Measurements from ENCODE around the gene CARS1.
A peak's percentile ranks its signal among the peaks of the same experiment; 100 is the strongest.

Gene CARS1

GRCh38 chr11:2990617-2991451 is 66.4 kb downstream of the CARS1 start:
- peak; percentile 11 for DNase-seq

- DNase-seq: no peak
Observed at GRCh38 chr11:2989551-2989950, 67.7 kb downstream of the CARS1 start.

GRCh38 chr11:2989006-2989405 is 68.2 kb downstream of the CARS1 start:
- DNase-seq: peak; percentile 4

DNA sequence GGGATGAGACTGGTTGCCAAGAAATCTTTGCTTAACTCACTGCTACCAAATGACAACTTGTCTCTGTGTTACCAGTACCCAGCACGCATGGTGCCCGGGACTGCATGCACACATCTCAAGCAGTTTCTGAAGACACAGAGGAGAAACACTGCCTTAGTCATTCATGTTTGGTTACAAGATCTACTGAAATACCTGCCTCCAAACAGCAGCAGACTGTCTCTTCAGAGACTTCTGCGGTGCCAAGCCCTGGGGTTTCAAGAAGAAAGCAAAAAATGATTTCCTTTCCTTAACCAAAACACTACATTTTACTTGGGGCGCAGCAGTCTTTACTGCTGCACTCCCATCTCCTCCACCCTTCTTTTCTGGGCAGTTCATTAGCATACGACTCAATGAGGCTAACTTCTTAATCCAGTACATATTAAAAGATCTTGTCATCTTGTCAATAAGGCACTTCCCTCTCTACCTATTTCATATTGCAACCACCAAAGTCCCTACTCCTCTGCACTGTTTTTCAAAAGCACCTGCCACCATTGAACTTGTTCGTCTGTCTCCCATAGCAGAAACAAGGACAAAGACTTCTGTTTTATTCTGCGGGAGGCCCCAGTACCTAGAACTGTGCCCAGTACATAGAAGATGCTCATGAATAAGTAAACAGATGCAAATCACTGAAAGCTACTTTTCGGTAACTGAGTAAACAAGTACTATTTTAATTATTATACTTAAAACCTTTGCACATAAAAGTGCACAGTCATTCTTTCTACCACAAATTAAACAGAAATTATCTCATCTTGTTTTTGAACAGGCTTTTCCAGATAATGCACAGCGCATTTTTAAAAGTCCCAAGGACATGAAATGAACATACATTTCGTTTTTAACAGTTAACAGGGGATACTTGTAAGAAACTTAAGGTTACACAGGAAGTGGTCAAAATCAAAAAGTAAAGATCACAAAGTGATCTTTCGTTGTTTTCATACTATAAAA is 69.1 kb downstream of the CARS1 start:
- peak; percentile 12 for DNase-seq

GRCh38 chr11:2983908-2984307 is 73.3 kb downstream of the CARS1 start:
- DNase-seq: peak; percentile 0

GRCh38 chr11:2982214-2982613 is 75.0 kb downstream of the CARS1 start:
- peak; percentile 1 for DNase-seq

GRCh38 chr11:2981130-2981529 is 76.1 kb downstream of the CARS1 start:
- DNase-seq: no peak

DNA sequence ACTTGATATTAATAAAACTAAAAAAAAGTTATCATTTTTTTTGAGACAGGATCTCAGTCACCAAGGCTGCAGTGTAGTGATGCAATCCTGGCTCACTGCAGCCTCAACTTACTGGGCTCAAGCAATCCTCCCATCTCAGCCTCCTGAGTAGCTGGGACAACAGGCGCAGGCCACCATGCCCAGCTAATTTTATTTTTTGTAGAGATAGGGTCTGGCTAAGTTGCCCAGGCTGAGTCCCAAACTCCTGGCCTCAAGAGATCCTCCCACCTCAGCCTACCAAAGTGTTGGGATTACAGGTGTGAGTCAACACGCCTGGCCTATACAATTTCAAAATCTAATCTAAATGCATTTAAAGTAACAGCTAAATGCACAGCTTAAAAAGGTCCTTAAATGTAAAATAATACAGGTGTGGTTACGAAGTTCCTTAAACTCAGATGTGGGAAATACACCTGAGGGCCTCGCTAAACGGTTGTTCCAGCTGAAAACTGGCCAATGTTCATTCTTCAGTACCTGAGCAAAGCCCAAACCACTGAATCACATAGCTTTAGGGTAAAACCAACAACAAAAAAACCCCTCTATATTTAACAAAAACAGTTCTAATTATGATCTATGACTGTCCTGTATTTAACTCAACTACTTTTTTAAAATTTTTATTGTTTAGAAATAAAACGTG is 76.9 kb downstream of the CARS1 start:
- peak; percentile 5 for DNase-seq

DNA sequence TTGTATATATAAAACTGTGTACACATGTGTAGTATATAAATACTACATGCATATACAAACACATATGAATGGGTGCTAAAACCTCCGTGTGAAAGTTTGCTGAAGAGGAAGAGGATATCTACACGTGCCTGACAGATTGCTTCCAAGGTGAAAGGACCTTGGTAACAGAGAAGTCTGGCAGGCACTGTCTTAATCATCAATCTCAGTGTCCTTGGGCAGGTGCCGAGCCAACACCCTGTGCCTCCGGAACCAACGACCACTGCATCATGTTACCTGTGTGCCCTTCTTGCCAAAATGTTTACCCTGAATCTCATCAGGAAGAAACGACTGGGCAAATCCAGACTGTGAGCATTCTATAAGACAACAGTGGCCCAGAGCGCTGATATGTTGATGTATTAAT is 80.1 kb downstream of the CARS1 start:
- peak; percentile 3 for DNase-seq

DNA sequence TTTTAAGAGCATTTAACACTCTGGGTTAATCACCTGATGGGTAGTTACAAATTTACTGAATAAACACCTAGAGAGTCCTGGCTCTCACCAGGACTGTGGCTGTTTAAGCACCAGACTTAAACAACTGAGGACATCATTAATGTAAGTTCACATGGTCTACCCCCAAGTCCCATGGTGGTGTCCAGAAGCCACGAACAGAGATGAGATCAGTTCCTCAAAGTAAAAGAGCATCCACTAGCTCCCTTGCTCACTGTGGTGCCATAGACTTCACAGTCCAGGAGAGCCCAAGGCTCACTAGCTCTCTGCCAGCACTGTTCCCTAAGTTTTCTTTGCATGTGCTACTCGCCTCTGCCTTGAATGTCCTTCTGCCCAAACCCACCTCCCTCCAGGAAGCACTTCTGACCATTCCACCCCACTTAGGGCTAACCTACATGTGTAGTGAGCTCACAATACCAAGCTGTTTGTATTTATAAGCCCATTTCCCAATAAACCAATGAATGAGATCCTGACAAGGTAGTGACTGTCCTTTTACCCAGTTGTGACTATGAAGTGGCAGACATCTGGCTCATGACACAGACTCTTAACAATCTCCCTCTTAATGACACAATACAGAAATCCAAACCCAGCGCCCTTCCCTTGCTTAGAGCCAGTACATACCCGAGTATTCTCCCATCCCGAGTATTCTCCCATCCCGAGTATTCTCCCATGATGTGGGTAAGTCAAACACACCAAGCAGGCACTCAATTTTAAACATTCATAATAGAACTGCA is 80.7 kb downstream of the CARS1 start:
- peak; percentile 0 for DNase-seq

GRCh38 chr11:2975594-2975993 is 81.6 kb downstream of the CARS1 start:
- no peak for DNase-seq

DNA sequence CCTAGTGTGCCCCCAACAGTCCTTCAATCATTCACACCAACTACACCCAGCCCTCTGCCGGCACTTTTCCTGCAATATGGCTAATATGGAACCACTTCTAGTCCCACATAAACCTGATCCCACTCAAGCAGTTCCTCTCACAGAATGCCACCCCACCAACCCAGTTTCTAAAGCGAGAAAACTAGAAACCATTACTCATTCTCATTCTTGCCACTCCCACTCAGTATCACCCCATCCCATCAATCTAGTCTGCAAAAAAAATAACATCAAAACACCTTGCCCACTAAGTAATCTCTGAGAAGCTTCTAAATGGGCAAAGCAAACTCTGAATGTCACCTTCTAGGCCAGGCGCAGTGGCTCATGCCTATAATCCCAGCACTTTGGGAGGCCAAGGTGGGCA is 83.0 kb downstream of the CARS1 start:
- DNase-seq: no peak

DNA sequence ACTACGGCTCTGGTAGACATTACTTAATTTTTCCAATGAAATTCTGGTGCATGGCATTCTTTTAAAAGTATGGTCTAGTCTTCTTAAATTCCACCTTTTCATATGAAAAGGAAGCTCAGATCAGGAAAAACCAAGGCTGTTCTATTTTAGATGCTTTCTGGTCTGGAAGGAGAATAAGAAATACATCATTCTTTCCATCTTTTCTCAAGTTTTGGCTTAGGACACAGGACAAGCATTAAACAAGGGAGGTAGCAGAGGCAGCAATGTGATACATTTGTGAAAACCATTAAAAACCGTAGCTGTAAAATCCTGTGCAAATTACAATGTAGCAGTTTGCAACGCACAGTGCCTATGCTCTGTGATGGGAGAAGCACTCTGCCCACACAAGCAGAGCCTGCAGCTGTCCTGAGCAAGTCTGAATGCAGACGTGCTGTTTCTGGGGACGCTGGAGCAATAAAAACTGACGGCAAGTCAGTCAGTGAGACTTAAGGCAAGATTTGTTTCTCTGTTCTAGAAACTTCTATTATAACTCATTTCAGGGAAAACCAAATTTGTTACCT is 88.8 kb downstream of the CARS1 start:
- DNase-seq: no peak

DNA sequence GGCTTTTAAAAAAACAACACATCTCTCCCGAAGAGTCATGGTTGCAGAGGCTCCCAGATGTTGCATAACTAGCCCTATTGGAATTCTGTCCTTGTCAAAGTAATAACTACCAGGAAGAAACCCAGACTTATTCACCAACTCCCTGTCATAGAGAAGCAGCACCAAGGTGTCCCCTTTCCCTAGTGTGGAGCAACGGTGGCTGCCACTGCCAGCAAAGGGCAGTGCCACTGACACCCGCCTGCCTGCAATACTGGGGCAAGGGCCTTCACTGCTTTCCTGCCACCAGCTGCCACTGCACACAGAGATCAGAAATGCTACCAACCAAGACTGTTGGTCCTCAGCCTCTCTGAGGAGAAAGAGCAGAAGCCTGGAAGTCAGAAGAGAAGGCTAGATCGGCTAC is 92.4 kb downstream of the CARS1 start:
- no peak for DNase-seq

DNA sequence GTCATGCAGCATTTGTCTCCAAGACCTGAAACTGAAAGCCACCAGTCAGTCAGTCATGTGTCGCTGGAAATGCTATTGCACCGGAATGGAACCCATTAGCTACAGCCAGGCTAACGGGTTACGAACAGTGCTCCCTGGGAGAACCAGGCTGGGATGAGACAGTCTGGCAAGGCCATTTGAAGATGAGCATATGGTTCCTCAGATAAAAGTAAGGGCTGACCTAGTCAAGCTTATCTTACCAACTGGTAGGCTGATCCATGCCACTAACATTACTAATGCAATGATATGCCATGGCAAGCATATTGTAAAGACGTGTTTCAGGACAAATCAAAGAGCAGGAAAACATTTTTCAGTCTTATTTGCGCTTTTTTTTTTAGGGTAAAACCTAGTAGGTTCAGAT is 93.5 kb downstream of the CARS1 start:
- DNase-seq: no peak

DNA sequence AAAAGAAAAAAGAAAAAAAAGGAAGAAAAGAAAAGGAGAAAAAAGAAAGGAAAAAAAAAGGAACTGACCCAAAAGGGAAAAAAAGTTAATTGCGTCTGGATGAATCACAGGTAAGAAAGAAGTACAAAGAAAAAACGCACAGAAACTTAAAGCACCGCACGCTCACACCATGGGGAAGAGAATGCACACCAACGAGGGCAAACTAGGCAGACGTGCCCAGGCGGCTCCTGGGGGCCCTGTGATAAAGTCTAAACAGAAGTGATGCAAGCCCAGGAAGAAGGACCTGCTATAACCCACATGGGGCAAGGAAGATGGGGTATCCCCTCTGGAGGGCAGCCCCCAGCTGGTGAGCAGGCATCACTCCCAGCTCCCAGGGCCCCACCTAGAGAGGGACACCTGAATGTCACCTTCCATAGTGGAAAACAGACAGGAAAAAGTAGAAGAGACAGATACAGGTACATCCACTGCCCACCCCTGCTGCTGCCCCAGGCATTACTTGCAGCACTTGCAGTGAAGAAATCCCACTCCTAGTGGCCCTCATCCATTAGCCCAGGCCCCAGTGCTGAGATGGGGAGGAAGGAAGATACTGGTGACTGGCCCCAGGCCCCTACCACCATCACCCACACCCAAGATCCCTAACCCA is 94.0 kb downstream of the CARS1 start:
- DNase-seq: no peak

DNA sequence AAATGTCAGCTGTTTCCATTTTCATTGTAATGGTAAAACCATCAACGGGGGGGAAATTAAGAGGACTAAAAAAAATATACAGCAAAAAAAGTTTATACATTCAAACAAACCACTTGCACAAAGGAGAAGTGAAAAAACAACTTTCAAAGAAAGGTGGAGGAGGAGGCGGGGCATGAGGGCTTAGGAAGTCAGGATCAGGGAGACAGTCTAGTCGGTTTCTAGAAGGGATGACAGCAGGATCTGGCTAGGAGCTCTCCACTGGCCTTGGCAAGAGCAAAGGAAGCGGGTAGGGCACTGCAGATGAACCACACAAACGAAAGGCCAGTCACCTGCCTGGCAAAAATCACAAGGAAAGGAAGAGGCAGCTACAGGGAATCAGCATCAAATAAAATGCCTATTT is 96.1 kb downstream of the CARS1 start:
- DNase-seq: no peak

GRCh38 chr11:2960139-2960538 is 97.1 kb downstream of the CARS1 start:
- no peak for DNase-seq

DNA sequence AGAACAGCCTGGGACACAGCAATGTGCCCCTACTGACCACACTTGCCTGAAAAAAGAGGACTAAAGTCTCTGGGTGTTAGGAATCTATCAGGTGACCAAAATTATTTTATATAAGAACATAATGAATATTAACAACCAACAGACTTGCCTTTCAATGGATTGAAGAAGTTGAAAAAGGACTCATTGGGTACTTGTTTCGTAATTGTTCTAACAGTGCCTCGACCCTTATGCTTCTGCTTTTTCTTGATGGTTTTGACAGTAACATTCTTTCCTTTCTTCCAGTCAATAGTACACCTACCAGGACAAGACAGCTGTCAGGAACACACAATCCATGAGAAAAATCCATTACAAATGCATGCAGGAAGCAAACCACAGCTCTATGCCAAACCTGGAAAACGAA is 99.0 kb downstream of the CARS1 start:
- no peak for DNase-seq

GRCh38 chr11:2955906-2956476 is 101.2 kb downstream of the CARS1 start:
- no peak for DNase-seq

GRCh38 chr11:2954263-2954662 is 103.0 kb downstream of the CARS1 start:
- no peak for DNase-seq
